Measurements from ENCODE around the gene UNC5C.

Gene UNC5C

DNA sequence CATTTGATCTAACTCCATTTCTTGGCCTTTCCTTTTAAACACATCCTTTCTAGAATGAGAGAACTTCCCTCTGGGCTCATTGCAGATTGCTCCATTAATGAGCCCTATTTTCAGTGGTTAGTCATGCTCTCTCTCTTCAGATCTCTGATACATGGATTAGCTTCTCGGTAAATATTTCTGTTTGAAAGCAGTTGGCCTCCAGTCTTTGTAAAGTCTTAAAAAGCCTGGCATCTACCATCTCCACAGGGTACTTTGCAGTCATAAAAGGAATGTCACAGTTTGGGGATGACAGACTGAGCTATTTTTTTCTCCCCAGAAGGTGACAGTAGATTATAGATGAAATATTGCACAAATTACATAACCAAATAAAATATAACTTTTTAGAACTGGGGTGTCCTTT lies 72.7 kb downstream of the UNC5C start:
- Mint-ChIP-seq H3K4me3 (no peak overlapping the region), H3K27ac (no peak overlapping the region), H3K27me3 (peaks cover 4% of the 10 kb centered on the region), H3K9me3 (ENCODE audit: low read depth) (no peaks in the 10 kb centered on the region), H3K36me3 (no peaks in the 10 kb centered on the region), H3K4me1 (ENCODE audit: low read depth) (no peaks in the 10 kb centered on the region)

DNA sequence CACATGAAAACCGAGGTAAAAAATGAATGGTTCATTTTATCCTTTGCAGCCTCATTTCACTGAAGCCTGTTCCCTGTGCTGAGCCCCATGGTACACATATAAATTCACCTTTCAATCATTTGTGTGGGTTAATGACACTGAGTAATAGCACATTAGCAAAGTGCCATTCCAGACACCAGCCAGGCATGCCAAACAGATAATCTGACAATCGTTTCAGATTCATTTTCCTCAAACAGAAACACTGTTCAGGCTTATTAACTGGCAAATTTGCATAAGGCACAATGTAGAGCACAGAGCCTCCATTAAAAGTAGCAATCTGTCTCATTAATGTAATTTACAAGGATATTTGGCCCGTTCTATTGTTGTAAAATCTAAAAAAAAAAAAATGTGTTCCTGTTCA lies 76.2 kb downstream of the UNC5C start:
- Mint-ChIP-seq H3K4me3 (no peak overlapping the region), H3K27ac (no peak overlapping the region), H3K9me3 (ENCODE audit: low read depth) (no peaks in the 10 kb centered on the region), H3K36me3 (no peaks in the 10 kb centered on the region), H3K27me3 (peaks cover 4% of the 10 kb centered on the region), H3K4me1 (ENCODE audit: low read depth) (no peaks in the 10 kb centered on the region)

GRCh38 chr4:95470622-95471021 lies 78.2 kb downstream of the UNC5C start:
- Mint-ChIP-seq H3K4me1 (ENCODE audit: low read depth) (no peaks in the 10 kb centered on the region), H3K27ac (no peak overlapping the region), H3K27me3 (peaks cover 4% of the 10 kb centered on the region), H3K9me3 (ENCODE audit: low read depth) (no peaks in the 10 kb centered on the region), H3K4me3 (no peak overlapping the region), H3K36me3 (no peaks in the 10 kb centered on the region)

DNA sequence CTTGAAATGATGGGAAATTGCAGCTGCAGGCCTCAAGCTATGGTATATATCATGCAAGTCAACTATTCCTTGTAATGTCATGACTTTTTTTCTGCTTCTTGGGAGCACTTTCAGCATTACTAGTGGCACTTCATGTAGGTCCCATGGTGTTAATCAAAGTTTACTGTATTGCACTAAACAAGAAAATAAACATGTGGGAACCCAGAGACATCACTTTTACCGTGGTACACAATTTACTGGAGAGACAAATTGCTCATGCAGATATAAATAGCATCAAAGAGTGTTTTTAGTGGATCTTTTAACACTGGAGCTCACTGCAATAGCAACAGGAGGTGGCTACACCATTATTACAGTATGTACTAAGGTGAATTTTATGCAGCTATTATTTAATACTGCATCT lies 79.2 kb downstream of the UNC5C start:
- Mint-ChIP-seq H3K9me3 (ENCODE audit: low read depth) (no peaks in the 10 kb centered on the region), H3K36me3 (no peaks in the 10 kb centered on the region), H3K4me3 (no peak overlapping the region), H3K4me1 (ENCODE audit: low read depth) (no peaks in the 10 kb centered on the region), H3K27ac (no peak overlapping the region), H3K27me3 (peaks cover 2% of the 10 kb centered on the region)

DNA sequence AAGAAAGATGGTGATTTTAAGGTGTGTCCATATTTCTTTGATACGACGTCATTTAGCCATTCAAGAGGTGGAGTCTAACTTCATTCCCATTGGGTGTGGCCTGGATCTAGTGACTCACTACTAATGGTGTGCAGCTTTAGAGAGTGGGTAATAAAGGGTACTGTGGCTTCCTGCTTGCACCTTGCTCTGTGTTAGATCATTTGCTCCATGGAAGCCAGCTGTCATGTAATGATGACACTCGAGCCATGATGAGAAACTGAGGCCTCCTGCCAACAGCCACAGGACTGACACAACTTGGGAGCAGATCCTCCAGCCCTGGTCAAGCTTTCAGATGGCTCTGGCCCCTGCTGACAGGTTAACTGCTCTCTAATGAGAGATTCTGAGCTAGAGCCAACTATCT lies 82.0 kb downstream of the UNC5C start:
- H3K4me1 Mint-ChIP-seq (ENCODE audit: low read depth): no peaks in the 10 kb centered on the region
- H3K9me3 Mint-ChIP-seq (ENCODE audit: low read depth): no peaks in the 10 kb centered on the region
- H3K27me3 Mint-ChIP-seq: peaks cover 2% of the 10 kb centered on the region
- H3K4me3 Mint-ChIP-seq: no peak overlapping the region
- no peaks in the 10 kb centered on the region for H3K36me3 Mint-ChIP-seq
- no peak overlapping the region for H3K27ac Mint-ChIP-seq

DNA sequence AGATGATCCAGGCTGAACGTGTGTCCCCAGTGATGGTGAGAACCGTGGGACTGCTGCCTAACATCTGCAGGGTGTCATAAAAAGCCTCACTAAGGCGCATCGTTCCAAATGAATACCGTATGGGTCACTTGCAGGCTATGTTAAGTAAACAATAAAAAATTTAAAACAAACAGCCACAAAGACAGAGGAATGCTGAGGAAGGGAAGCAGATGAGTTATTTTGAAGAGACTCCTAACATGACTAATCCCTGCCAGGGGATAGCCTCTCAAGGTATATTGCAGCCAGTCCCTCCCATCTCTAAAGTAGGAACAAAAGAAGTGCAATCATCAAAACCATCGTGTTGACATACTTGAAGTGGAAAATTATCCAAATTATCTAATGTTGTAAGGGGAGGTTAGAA lies 83.8 kb downstream of the UNC5C start:
- H3K27ac Mint-ChIP-seq: no peak overlapping the region
- no peaks in the 10 kb centered on the region for H3K4me1 Mint-ChIP-seq (ENCODE audit: low read depth)
- no peaks in the 10 kb centered on the region for H3K36me3 Mint-ChIP-seq
- peaks cover 1% of the 10 kb centered on the region for H3K27me3 Mint-ChIP-seq
- no peaks in the 10 kb centered on the region for H3K9me3 Mint-ChIP-seq (ENCODE audit: low read depth)
- H3K4me3 Mint-ChIP-seq: no peak overlapping the region

GRCh38 chr4:95462921-95463320 lies 85.9 kb downstream of the UNC5C start:
- no peak overlapping the region for H3K27ac Mint-ChIP-seq
- H3K4me3 Mint-ChIP-seq: no peak overlapping the region
- no peaks in the 10 kb centered on the region for H3K9me3 Mint-ChIP-seq (ENCODE audit: low read depth)
- H3K27me3 Mint-ChIP-seq: peaks cover 1% of the 10 kb centered on the region
- H3K4me1 Mint-ChIP-seq (ENCODE audit: low read depth): no peaks in the 10 kb centered on the region
- H3K36me3 Mint-ChIP-seq: no peaks in the 10 kb centered on the region

- H3K4me3 Mint-ChIP-seq: no peak overlapping the region
- peaks cover 1% of the 10 kb centered on the region for H3K27me3 Mint-ChIP-seq
- H3K4me1 Mint-ChIP-seq (ENCODE audit: low read depth): no peaks in the 10 kb centered on the region
- no peaks in the 10 kb centered on the region for H3K9me3 Mint-ChIP-seq (ENCODE audit: low read depth)
- H3K27ac Mint-ChIP-seq: no peak overlapping the region
- no peaks in the 10 kb centered on the region for H3K36me3 Mint-ChIP-seq
These were observed 91.4 kb downstream of the UNC5C start for GRCh38 chr4:95457353-95457752.

GRCh38 chr4:95450294-95450693 lies 98.5 kb downstream of the UNC5C start:
- Mint-ChIP-seq H3K36me3 (no peaks in the 10 kb centered on the region), H3K9me3 (ENCODE audit: low read depth) (no peaks in the 10 kb centered on the region), H3K4me3 (no peak overlapping the region), H3K27me3 (no peaks in the 10 kb centered on the region), H3K27ac (no peak overlapping the region), H3K4me1 (ENCODE audit: low read depth) (no peaks in the 10 kb centered on the region)

- Mint-ChIP-seq H3K36me3 (no peaks in the 10 kb centered on the region), H3K4me3 (no peak overlapping the region), H3K4me1 (ENCODE audit: low read depth) (no peaks in the 10 kb centered on the region), H3K27me3 (no peaks in the 10 kb centered on the region), H3K9me3 (ENCODE audit: low read depth) (no peaks in the 10 kb centered on the region), H3K27ac (no peak overlapping the region)
These were observed 102.6 kb downstream of the UNC5C start for GRCh38 chr4:95446173-95446572.

DNA sequence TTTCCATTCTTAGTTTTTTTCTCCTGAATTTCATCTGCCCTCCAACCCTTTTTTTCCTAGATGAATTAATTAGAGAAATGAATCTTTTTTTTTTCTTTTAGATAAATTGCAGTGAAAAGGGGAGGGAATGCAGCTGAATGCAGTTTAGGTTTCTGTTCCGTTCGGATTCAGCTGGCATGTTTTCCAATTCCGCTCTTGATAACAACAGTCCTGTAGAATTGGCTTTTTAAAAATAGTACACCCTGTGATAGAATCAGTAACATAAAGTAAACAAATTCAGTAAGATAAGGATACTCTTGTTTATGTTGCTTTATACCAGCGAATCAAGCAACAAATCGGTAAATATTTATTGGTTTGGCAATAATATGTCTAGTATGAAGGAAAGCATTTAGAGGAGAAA lies 103.5 kb downstream of the UNC5C start:
- H3K4me1 Mint-ChIP-seq (ENCODE audit: low read depth): no peaks in the 10 kb centered on the region
- H3K9me3 Mint-ChIP-seq (ENCODE audit: low read depth): no peaks in the 10 kb centered on the region
- no peaks in the 10 kb centered on the region for H3K36me3 Mint-ChIP-seq
- no peak overlapping the region for H3K4me3 Mint-ChIP-seq
- no peaks in the 10 kb centered on the region for H3K27me3 Mint-ChIP-seq
- H3K27ac Mint-ChIP-seq: no peak overlapping the region

- Mint-ChIP-seq H3K4me1 (ENCODE audit: low read depth) (no peaks in the 10 kb centered on the region), H3K27ac (no peak overlapping the region), H3K36me3 (no peaks in the 10 kb centered on the region), H3K4me3 (no peak overlapping the region), H3K27me3 (no peaks in the 10 kb centered on the region), H3K9me3 (ENCODE audit: low read depth) (no peaks in the 10 kb centered on the region)
These were observed 104.0 kb downstream of the UNC5C start for GRCh38 chr4:95444812-95445211.

- Mint-ChIP-seq H3K4me1 (ENCODE audit: low read depth) (no peaks in the 10 kb centered on the region), H3K36me3 (no peaks in the 10 kb centered on the region), H3K4me3 (no peak overlapping the region), H3K9me3 (ENCODE audit: low read depth) (no peaks in the 10 kb centered on the region), H3K27me3 (no peaks in the 10 kb centered on the region), H3K27ac (no peak overlapping the region)
These were observed 108.9 kb downstream of the UNC5C start for GRCh38 chr4:95439896-95440295.

- Mint-ChIP-seq H3K27ac (no peak overlapping the region), H3K27me3 (no peaks in the 10 kb centered on the region), H3K9me3 (ENCODE audit: low read depth) (no peaks in the 10 kb centered on the region), H3K4me3 (no peak overlapping the region), H3K36me3 (no peaks in the 10 kb centered on the region), H3K4me1 (ENCODE audit: low read depth) (no peaks in the 10 kb centered on the region)
These were observed 109.7 kb downstream of the UNC5C start for GRCh38 chr4:95439071-95439470.

DNA sequence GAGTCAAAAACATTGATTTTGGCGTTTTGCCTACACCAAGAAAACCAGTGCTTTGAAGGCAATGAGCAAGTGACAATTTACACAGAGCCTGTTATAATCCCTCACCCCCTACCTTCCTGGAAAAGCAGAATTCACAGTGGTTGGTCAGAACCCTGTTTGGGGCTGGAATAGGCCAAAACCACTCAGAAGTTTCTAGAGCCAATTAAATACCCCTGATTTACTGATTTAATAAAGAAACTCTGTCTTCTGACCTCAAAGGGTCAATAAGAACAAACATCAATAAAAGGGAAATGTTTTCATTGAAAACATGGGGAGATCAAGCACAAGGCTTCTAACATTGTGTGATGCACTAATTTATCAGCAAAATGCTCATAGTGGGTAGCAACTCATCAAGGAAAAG lies 116.3 kb downstream of the UNC5C start:
- Mint-ChIP-seq H3K4me3 (no peak overlapping the region), H3K27ac (no peak overlapping the region), H3K9me3 (ENCODE audit: low read depth) (no peaks in the 10 kb centered on the region), H3K4me1 (ENCODE audit: low read depth) (peaks cover 4% of the 10 kb centered on the region), H3K27me3 (no peaks in the 10 kb centered on the region), H3K36me3 (no peaks in the 10 kb centered on the region)

- no peaks in the 10 kb centered on the region for H3K27me3 Mint-ChIP-seq
- H3K9me3 Mint-ChIP-seq (ENCODE audit: low read depth): no peaks in the 10 kb centered on the region
- H3K4me3 Mint-ChIP-seq: no peak overlapping the region
These were observed 117.1 kb downstream of the UNC5C start for GRCh38 chr4:95431678-95432077.

GRCh38 chr4:95429416-95429815 lies 119.4 kb downstream of the UNC5C start:
- Mint-ChIP-seq H3K4me1 (ENCODE audit: low read depth) (peaks cover 14% of the 10 kb centered on the region), H3K27me3 (no peaks in the 10 kb centered on the region), H3K27ac (no peak overlapping the region), H3K9me3 (ENCODE audit: low read depth) (no peaks in the 10 kb centered on the region), H3K4me3 (no peak overlapping the region), H3K36me3 (no peaks in the 10 kb centered on the region)

More at GRCh38 chr4:95431678-95432077, 117.1 kb downstream of the UNC5C start:
- Mint-ChIP-seq H3K4me1 (ENCODE audit: low read depth) (peaks cover 12% of the 10 kb centered on the region), H3K36me3 (no peaks in the 10 kb centered on the region), H3K27ac (no peak overlapping the region)

Data from activated naive CD8-positive, alpha-beta T cell (primary cell).